OCI-LY1 (cell line): ENCODE data around the gene HTR3B.

Experiments used
- CTCF ChIP-seq: fragments of 200-600 bp; sonication (generic), shearing (Covaris generic); IDR thresholded peaks from 2 replicates; pipeline ENCODE4 v1.5.1; 2017; ENCODE audit warnings: mild to moderate bottlenecking, antibody characterized with exemption, low read length, moderate library complexity, mixed read lengths
- EZH2 ChIP-seq: fragments of 200-600 bp; sonication (generic), shearing (Covaris generic); IDR thresholded peaks from 2 replicates; pipeline ENCODE4 v1.8.0; 2017; ENCODE audit warnings: borderline replicate concordance, mixed run types, mild to moderate bottlenecking, antibody characterized with exemption, low read length, moderate library complexity, mixed read lengths

GRCh38 chr11:113974741-113975470 is 70.3 kb downstream of the HTR3B start, which contains the start of gene HTR3A:
- TF ChIP-seq CTCF (no peak), EZH2 (no peak)
